Activated CD4-positive, CD25-positive, alpha-beta regulatory T cell treated with anti-CD3 and anti-CD28 coated beads, Interleukin-2, amount 50 U/mL, for 24 hours (primary cell): ENCODE measurements around the gene LSM11.

Experiments
- ATAC-seq, 2 donors: fragments of 150-1000 bp; cut with Tn5 transposase; one replicate each; pipeline ENCODE4 v1.10.0; 2021; ENCODE audit warnings: mild to moderate bottlenecking in 1 of 2, moderate library complexity in 1 of 2

Gene LSM11

DNA sequence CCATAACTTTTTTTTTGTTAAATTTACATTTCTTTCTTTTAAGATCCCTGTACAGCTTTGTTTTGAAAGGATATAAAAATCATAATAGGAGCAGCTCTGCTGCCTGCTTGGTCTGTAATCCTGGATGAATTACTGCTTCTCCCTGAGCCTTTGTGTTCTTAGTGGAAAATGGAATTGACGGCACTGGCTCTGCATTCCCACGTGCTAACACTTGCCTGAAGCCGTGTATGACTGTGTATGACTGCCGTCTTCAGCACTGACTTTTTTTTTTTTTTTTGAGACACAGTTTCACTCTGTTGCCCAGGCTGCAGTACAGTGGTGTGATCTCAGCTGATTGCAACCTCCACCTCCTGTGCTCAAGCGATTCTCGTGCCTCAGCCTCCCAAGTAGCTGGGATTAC is 7.5 kb upstream of the LSM11 start:
- ATAC-seq: no peak

DNA sequence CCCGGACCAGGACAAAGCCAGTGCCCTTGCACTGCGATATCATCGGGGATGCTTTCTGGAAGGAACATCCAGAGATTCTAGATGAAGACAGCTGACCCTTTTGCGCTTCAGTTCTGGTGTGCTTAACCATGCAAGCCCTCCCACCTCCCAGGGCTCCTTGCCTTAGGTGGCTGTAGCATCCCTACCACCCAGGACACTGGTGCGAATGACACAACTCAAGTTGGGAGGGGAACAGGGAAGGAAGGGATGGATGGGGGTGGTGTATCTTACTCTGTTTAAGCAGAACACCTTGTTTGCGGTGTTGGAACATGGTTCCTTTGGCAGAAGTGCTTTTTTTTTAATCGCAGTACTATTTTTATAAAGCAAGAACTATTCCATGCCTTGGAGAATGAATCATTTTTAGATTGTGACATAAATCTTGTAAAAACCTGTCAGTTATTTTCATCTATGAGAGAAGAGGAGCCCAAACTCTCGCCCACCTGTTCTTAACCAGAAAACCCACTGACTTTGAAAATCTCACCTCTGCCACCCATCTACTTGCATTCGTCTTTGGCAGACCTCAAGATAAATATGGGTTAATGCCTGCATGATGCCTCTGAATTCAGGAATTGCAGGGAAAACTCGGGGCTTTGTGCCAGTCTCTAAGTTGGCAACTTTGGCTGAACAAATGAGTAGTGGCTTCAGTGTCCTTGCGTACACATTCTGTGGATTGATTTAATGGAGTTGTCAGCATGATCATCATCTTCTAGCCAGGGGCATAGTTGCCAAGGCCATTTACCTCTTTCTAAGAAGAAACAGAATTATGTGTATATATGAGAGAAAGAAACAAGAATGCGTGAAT is 3.9 kb upstream of the LSM11 start:
- no peak for ATAC-seq

GRCh38 chr5:157740229-157740610 is 3.3 kb upstream of the LSM11 start:
- peak in 1 of 2 donors; percentile 16 for ATAC-seq

DNA sequence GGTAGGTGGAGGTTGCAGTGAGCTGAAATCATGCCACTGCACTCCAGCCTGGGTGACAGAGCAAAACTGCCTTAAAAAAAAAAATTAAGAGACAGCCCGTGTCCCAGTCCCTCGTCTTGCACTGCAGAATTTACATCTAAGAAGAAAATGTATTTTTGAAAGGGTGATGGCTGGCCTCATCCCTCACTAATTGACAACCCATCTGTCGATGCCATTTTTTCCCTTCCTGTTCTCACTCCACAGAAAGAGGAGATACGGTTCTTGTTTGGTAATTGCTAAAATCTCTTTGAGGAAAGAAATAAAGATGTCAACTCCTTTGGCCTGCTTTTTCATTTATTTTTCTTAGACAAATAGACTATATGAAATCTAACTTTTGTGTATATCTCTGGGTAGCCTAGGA is 2.4 kb upstream of the LSM11 start:
- no peak for ATAC-seq

DNA sequence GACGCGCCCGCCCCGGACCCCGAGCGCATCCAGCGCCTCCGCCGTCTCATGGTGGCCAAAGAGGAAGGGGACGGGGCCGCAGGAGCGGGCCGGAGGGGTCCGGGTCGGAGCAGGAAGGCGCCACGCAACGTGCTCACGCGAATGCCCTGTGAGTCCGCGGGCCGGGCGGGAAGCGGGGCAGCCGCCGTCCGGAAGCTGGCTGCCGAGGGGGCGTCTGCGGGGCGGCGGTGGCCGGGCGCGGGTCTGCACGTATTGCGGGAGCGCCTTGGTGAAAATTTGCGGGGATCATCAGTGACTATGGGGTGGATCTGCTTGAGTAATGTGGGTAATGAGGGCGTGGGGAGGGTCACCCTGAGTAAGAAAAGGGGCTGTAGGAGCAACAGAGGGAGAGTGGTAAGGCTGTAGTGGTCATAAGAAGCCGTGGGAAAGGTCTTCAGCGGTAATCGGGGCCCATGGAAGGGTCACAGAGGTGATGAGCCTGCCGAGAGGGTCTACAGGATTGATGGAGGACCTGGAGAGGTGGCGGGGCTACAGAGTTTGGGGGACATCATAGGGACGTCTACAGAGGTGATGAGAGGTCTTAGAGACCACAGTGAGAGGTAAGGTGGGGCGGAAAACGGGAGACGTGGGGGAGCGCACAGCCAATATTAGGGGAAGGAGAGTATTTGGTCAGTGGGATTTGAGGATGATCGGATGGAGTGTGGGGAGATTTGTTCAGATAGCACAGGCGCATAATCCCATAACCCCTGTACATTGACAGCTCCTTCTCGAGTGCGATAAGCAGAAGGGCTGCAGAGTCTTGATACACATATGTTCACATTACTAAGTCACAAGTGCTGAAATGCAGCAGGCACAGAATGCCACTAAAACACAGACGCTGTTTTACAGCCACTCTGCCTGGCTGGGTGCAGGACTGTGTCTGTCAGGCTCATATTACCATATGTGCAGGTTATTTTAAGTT is 819 bp downstream of the LSM11 start:
- ATAC-seq: peak in 1 of 2 donors; percentile 6

- ATAC-seq: no peak
These were observed 1.5 kb downstream of the LSM11 start for GRCh38 chr5:157745041-157745456.

- ATAC-seq: no peak
These were observed 3.7 kb downstream of the LSM11 start for GRCh38 chr5:157747173-157747740.

- peak; percentile 18 to 24 for ATAC-seq
These were observed 4.5 kb downstream of the LSM11 start for GRCh38 chr5:157747766-157748700.

DNA sequence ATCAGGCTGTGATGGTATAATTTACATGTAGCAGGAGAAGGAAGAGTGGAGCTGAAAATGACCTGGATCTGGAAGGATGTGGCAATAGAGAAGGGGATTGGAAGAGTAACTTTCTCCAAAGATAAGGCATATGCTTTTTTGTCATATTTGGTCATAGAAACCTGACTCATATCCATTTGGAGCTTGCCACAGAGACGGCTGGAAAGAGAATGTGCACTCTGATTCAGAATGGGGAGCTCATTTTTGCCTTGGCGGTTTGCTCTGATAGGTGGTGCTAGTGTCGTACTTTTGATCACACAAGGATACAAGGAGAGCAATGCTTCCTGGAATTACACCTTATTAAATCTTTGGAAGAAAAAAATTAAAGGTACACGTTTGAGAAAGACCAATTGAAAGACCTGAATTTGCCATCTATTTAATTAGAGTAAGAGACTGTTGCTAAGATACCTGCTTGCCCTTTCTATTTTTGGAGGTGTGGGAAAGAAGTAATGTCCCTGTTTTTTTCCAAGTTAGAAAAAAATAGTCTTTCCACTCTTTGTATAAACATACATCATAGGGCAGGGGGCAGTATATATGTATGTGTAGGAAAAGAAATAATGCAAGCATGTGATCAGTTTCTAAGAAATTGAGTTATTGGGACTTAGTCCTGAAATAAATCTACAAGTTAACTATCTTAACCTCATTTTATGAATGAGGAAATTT is 5.4 kb downstream of the LSM11 start:
- no peak for ATAC-seq

DNA sequence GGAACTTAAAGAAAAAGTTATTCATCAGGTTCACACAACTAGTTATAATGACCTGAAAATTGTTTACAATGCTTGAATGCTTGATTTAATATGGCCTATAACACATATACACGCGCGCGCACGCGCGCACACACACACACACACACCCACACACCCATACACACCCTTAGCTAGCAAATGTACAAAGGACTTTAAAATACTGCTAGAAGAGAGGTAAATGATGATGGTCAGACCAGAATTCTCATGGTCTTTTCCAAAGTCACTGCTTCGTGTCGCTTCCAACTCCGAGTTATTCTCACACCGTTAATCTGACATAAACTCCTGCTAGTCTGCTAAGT is 5.9 kb downstream of the LSM11 start:
- no peak for ATAC-seq

DNA sequence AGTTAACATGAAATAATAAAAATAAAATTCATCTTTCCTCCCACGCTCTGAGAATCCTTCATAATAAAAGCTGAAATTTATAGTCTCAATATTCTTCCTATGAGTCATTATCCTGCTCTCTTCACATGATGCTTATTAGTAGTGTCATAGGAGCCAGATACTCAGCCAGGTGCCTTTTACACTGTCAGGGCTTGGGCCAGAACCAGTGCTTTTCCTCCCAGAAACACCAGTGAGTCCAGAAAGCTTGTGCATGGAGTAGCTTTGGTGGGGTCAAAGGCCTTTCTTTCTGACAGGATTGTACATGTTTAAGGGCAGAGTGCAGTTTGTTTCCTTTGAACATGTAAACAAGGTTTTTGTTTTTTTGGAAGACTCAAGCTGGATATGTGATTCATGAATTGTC is 6.8 kb downstream of the LSM11 start:
- peak in 1 of 2 donors; percentile 60 for ATAC-seq

GRCh38 chr5:157756122-157756521 is 12.6 kb downstream of the LSM11 start:
- ATAC-seq: no peak

DNA sequence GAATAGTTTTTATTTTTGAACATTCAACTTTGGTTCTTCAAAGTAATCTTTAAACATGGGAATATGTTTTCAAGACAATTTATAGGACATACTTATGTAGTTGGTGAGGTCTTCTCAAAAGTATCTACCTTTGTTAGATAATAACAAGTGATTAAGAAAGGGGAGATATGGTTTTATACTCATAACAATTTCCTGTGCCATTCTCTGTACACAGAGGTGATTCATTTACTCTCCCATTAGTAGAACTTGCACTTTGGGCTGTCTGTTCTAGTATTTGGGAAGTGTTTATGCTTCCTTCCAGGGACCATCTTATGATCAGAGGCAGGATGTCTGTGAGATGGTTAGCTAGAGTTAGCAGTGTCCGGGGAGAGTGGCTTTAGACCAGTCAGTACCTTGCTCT is 15.2 kb downstream of the LSM11 start:
- no peak for ATAC-seq

DNA sequence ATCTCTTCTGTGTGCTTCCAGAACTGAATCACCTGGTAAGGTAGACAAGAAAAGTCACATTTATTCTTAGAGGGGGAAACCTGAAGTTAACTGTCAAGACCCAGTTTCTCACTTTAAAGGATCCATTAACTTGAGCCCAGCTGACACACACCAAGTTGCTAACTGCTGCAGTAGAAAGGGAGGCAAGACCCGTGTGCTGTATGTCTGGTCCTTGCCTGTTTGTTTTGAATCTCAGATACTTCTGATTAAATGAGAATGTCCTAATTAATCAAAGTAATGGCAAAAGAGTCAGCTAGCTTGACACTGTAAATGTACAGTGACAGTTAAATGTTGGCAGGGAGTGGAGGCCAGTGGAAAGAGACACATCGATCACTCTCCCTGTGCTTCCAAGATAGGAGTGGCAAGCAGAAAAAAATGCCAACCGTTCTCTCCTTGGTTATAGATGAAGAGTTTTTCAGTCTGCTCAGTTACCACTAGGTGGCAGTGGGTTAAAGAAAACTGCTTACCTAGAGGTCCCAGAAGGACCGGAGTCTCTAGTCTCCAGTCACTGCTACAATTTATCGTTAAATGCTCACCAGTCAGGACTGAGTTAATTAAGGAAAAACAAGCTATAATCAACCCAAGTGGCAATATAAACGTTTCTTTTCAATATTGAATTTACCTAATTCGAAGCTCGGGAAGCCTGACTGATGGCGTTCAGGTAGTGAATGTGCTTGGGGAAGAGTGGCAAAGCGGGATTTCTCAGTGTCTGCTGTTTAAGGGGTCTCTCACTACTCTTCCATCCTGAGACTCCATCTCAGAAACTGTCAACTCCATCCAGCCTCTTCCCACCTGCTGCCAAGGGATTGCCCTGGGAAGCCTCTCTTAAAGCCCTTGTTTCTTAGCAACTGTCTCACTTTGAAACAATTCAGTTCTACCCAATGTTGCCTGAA is 18.4 kb downstream of the LSM11 start:
- ATAC-seq: peak; percentile 72 to 77

- ATAC-seq: no peak
These were observed 21.0 kb downstream of the LSM11 start for GRCh38 chr5:157764531-157764930.

DNA sequence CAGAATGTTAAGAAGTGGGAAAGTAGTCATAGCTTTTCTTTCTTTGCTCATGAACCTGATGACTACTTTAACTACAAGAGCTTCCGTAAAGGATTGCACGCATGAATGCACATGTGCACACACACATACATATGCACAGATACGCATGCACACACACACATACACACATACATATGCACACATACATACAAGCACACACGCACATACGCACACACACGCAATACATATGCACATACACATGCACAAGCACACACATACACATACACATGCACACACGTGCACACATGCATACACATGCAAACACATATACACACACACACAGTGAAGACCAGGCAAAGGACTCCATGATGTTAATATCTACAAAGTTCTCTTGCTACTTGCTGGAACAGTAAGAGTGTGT is 22.9 kb downstream of the LSM11 start:
- no peak for ATAC-seq

GRCh38 chr5:157766902-157767301 is 23.4 kb downstream of the LSM11 start:
- no peak for ATAC-seq

- no peak for ATAC-seq
These were observed 24.2 kb downstream of the LSM11 start for GRCh38 chr5:157767689-157768088.

DNA sequence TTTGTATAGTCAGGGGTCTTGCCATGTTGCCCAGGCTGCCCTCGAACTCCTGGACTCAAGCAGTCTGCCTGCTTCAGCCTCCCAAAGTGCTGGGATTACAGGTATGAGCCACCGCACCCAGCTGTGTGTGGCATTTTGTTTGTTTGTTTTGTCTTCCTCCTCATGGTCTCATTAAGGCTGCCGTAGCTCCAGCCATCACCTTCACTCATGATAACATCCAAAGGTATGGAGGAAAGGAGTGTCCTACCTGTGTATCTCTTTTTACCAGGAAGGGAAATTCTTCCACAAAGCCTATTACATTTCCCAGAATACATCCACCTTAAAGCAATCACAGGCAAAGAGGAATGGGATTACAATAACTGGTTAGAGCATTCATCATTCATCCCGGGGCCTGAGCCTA is 27.2 kb downstream of the LSM11 start:
- no peak for ATAC-seq

GRCh38 chr5:157772127-157772526 is 28.6 kb downstream of the LSM11 start:
- peak in 1 of 2 donors; percentile 53 for ATAC-seq
